ENCODE data around the gene PLAAT1.
A peak's percentile ranks its signal among the peaks of the same experiment; 100 is the strongest.

PLAAT1 gene

GRCh38 chr3:193262707-193263106 lies 21.7 kb downstream of the PLAAT1 start:
- H3K4me1 Mint-ChIP-seq: no peaks in the 10 kb centered on the region
- H3K9me3 Mint-ChIP-seq: no peaks in the 10 kb centered on the region
- no peak for TF ChIP-seq CTCF (IDR thresholded peaks at IDR 0.05)
- no peak for DNase-seq
- H3K4me3 Mint-ChIP-seq: no peak overlapping the region
- no peak overlapping the region for H3K27ac Mint-ChIP-seq
- peaks cover 4% of the 10 kb centered on the region for H3K27me3 Mint-ChIP-seq (ENCODE audit: low read depth, poor library complexity)
- H3K36me3 Mint-ChIP-seq (ENCODE audit: low read depth): no peaks in the 10 kb centered on the region

- no peak for TF ChIP-seq CTCF (IDR thresholded peaks at IDR 0.05)
- no peak overlapping the region for H3K4me3 Mint-ChIP-seq
- no peak for DNase-seq
- H3K9me3 Mint-ChIP-seq: no peaks in the 10 kb centered on the region
- H3K27me3 Mint-ChIP-seq (ENCODE audit: low read depth, poor library complexity): peaks cover 6% of the 10 kb centered on the region
- H3K4me1 Mint-ChIP-seq: peaks cover 6% of the 10 kb centered on the region
- H3K27ac Mint-ChIP-seq: peak overlapping the region; percentile 70
- H3K36me3 Mint-ChIP-seq (ENCODE audit: low read depth): no peaks in the 10 kb centered on the region
Measured at GRCh38 chr3:193269343-193270028, 28.5 kb downstream of the PLAAT1 start.

- Mint-ChIP-seq H3K9me3 (no peaks in the 10 kb centered on the region), H3K4me3 (no peak overlapping the region), H3K27me3 (ENCODE audit: low read depth, poor library complexity) (peaks cover 6% of the 10 kb centered on the region), H3K27ac (no peak overlapping the region), H3K36me3 (ENCODE audit: low read depth) (no peaks in the 10 kb centered on the region), H3K4me1 (peaks cover 6% of the 10 kb centered on the region)
- DNase-seq: no peak
- no peak for TF ChIP-seq CTCF (IDR thresholded peaks at IDR 0.05)
Measured at GRCh38 chr3:193270451-193270850, 29.4 kb downstream of the PLAAT1 start.

GRCh38 chr3:193271101-193271840 lies 30.2 kb downstream of the PLAAT1 start:
- Mint-ChIP-seq H3K27ac (no peak overlapping the region), H3K4me1 (peaks cover 6% of the 10 kb centered on the region), H3K27me3 (ENCODE audit: low read depth, poor library complexity) (peaks cover 6% of the 10 kb centered on the region), H3K36me3 (ENCODE audit: low read depth) (no peaks in the 10 kb centered on the region), H3K9me3 (no peaks in the 10 kb centered on the region), H3K4me3 (no peak overlapping the region)
- no peak for DNase-seq
- no peak for TF ChIP-seq CTCF (IDR thresholded peaks at IDR 0.05)

- no peaks in the 10 kb centered on the region for H3K36me3 Mint-ChIP-seq (ENCODE audit: low read depth)
- H3K27me3 Mint-ChIP-seq (ENCODE audit: low read depth, poor library complexity): peaks cover 6% of the 10 kb centered on the region
- H3K4me3 Mint-ChIP-seq: no peak overlapping the region
- no peaks in the 10 kb centered on the region for H3K4me1 Mint-ChIP-seq
- no peak for DNase-seq
- H3K27ac Mint-ChIP-seq: no peak overlapping the region
- H3K9me3 Mint-ChIP-seq: peaks cover 39% of the 10 kb centered on the region
- TF ChIP-seq CTCF (IDR thresholded peaks at IDR 0.05): no peak
Measured at GRCh38 chr3:193292386-193292785, 51.4 kb downstream of the PLAAT1 start.

Measured in nephron progenitor cell (in vitro differentiated cells).